HG03175 (cell line): ENCODE results near the gene SCUBE1.
"Not testable (repeated sequence)": the region's sequence is repeated elsewhere in the genome, so short reads cannot be mapped to it uniquely, and the experiment has no call there.

Experiments used
- ATAC-seq: cut with Tn5 transposase; IDR thresholded peaks from one replicate; pipeline ENCODE4 v1.9.1; 2021; ENCODE audit warnings: mild to moderate bottlenecking, moderate library complexity; ENCODE audit not compliant: unreplicated experiment

Gene SCUBE1

DNA sequence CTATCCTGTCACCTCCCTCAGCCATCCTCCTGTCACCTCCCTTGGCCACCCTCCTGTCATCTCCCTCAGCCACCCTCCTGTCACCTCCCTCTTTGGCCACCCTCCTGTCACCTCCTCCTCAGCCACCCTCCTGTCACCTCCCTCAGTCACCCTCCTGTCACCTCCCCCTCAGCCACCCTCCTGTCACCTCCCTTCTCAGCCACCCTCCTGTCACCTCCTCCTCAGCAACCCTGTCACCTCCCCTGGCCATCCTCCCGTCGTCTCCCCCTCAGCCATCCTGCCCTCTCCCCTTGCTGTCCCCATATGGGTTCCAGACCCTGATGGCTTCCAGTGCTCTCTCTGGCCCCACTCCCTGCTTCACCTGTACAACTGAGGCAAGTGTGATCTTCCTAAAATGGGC, 61.8 kb downstream of the SCUBE1 start:
- ATAC-seq, result no peak

DNA sequence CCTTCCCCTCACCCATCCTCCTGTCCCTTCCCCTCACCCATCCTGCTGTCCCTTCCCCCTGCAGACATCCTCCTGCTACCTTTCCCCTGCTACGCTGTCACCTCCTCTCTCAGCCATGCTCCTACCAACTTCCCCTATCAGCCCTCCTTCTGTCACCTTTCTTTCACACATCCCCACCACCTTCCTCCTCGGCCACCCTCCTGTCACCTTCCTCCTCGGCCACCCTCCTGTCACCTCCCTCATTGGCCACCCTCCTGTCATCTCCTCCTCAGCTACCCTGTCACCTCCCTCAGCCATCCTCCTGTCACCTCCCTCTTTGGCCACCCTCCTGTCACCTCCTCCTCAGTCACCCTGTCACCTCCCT, 62.7 kb downstream of the SCUBE1 start:
- not testable (repeated sequence) for ATAC-seq

DNA sequence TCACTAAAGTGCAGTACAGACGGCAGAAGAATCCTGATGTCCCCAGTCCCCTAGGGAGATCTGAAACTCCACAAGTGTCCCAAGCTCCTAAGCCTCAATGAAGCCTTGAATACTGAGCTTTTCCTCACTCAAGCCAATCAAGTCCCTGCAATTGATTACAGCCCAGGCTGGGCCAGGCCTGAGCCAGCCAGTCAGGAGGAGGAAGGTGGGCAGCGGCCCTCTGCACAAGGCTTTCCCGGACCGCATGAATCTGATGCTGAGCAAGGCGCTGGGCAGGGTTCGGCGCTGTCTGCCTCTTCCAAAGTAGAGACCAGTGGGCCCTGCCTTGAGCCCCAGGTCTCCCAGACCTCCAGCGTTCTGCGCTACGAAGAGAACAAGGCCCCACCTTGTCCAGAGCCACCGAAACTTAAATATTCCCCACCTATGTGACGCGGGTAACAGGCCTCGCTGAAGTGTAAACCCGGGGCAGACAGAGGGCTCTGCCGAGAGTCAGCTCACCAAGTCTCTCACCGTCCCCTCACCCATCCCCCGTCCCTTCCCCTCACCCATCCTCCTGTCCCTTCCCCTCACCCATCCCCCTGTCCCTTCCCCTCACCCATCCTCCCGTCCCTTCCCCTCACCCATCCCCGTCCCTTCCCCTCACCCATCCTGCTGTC, 63.2 kb downstream of the SCUBE1 start:
- no peak for ATAC-seq

DNA sequence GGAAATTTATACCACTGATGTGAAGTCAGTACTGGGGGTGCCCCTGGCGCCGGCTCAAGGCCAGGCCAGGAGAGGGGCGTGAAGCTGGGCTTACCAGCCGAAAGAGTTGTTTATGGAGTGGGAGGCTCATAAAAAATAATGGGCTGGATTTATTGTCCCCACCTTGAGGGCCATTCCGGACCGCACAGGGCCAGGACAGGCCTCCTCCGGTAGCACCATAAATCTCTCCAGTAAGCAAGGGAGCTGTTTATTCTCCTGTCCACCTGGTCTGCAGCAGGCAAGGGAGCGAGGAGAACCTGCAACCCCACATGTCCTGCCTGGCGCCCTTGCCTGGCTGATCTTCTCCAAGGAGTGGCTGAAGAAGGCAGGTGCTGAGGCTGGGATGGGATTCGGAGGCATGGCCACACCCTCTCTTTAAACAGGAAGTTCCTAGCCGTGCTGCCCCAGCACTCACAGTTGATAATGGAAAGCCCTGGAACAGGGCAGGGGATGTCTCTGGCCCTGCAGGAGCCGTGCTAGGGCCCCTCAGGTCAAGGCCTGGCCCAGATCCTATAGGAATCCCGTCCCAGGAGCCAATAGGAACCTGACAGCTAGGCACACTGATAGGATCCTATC, 65.1 kb downstream of the SCUBE1 start:
- ATAC-seq, result no peak

DNA sequence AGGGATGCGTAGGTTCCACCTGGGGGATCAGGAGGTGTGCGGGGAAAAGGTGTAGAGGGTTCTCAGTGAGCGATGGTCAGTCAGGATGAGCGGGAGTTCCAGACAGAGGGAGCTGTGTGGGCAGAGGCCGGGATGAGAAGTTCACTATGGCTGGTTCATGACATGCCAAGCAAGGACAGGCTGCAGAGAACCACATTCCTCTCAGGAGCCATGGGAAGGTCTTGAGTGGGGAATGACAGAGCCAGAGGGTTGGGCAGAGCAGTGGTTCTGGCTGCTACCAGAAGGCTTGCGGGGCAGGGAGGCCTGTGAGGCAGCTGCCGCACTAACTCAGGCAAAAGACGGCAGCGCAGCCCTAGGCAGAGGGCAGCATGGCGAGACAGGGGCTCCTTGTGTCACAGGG, 66.1 kb downstream of the SCUBE1 start:
- no peak for ATAC-seq

DNA sequence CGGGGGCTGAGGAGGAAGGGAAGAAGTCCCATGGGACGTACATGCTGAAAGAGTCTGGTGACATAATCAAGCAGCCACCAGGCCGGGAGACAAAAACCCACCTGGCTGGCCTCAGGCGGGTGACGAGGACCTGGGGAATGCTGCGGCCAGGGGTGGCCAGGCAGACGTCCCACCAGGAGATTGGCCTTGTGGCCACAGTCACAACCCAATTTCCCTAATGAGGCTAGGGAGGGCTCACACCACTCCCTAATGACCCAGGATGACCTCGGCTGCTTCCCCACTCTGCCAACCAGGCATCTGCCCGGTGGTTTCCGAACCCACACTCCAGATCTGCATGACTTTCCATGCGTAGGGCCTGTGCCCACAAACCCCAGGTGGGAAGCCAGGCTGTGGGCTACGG, 66.9 kb downstream of the SCUBE1 start:
- ATAC-seq, result no peak

DNA sequence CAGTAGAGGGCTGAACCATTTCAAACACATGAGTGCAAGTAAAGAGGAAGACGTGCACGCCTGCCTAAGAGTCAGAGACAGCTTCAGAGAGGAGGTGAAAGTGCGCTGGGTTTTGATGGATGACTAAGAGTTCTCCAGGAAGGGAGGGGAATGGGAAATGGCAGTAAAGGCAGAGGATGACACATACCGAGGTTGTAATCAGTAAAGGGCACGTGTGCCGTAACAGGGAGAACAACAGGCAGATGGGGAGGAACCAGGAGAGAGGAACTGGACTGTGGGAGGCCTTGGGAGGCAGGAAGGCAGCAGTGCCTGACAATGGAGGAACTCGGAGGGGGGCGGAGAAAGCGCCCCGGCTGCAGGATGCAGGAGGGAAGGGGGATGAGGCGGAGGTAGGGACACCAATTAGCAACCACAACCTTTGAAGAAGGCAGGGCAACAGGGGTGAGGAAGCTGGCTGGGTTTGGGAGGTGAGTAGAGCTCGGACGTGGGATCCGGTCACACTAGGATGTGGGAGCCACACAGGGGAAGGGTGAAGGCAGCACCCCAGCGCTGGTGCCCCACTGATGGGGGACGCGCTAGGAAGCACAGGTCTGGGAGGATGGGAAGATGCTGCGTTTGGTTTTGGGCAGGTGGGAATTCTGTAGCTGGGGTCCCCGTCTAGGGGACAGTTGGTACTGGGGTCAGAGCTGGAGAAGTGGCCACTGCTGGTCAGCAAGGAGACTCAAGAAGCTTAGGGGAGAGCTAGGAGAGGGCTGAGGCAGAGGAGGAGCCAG, 67.4 kb downstream of the SCUBE1 start:
- no peak for ATAC-seq

DNA sequence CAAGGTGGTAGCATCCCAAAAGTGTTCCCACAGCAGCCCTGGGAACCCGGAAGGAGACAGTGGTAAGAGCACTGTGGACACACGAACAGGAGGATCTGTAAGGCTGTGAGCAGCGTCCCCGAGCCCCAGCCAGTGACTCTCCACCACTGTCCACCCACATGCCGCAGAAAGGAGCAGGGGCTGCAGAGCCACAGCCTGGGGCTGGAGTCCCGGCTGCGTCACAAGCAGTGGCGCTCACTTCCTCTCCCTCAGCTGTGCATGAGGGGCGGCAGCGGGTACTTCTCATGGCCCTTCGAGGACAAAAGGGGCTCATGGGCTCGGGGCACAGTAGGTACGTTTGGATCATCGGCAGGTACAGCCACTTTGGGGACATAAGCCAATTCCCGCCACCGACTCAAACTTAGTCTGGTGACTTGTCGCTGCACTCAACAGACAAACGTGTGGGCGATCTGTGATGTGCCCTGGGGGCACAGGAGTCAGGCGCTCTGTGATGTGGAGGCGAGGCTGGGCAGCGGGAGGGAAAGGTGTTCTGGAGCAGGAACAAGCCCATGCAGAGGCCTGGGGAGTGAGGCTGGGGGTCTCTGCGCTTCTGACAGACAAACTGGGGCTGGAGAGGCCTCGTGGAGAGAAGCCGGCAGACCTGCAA, 68.5 kb downstream of the SCUBE1 start:
- no peak for ATAC-seq

DNA sequence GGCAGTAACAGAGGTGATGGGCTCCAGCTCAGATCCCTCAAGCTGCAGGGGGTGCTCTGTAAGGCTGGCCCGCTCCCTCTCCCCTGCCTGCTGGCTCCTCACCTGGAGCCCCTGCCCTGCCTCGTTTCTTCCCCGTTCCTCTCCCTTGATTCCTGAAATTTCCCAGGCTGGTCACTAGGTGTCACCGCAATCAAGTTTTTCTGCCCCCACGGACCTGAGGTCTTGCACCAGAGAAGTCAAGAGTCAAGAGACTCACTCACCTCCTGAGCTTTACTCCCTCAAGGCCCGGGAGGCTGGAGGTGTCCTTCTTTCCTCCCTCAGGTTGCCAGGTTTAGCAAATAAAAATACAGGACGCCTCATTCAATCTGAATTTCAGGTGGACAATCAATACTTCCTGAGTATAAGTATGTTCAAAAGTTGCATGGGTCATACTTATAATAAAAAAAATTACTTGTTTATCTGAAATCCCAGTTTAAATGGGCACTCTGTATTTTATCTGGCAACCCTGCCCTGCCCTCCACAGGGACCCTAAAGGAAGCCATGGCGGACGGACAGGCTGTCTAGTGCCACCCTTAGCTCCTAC, 69.2 kb downstream of the SCUBE1 start:
- no peak for ATAC-seq

DNA sequence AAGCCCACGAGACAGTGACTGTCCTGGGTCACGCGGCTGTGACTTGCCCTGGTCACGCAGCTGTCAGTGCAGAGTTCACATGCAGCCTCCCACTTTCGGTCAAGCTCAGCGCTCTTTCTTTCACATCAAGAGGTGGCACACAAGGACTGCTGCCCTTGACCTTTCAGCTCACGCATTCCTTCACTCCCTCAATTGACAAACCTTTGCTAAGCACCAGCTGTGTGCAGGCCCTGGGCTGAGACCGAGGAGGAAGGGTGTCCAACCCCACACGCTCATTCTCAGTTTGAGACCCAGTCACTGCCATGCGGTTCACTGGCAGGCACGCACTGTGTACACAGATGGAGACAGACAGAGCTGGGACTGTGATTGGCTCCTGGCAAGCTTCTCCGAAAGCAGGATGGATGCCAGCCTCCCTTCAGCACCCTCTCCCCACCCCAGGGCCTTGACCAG, 70.3 kb downstream of the SCUBE1 start:
- ATAC-seq, result no peak

DNA sequence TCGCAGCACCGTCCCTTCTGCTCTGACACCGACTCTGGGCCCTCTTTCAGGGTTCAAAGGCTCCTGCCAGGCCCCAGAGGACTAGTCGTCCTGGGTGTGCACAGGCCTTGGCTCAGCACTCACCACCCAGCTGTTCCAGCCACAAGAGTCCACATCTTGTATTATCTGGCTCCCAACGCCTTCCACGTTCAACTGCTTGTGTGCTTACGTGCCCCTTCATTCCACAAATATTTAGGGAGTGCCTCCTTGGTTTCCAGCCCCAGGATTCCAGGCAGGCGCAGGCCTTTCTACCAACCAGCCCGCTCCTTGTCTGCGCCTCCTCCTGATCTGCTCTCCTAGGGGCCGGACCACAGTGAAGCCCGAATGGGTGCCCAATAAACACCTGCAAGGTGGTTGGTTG, 70.9 kb downstream of the SCUBE1 start:
- no peak for ATAC-seq

DNA sequence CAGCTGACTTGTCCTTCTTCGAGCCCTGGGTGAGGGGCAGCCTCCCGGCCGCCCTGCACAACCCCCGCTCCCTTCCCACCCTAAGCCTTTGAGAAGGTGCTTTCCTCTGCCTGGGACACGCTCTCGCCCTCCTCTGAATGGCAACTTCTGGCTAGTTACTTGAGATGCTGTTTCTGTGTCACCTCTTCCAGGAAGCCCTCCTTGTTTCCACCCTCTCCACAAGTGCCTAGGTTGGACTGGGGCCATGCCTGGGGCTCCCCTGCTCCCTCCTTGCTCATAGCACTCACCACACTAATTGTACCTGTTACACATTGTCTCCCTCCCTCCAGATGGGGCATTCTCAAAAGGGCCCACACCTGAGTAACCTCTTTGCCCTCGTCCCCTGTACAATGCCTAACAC, 72.2 kb downstream of the SCUBE1 start:
- ATAC-seq, result no peak

DNA sequence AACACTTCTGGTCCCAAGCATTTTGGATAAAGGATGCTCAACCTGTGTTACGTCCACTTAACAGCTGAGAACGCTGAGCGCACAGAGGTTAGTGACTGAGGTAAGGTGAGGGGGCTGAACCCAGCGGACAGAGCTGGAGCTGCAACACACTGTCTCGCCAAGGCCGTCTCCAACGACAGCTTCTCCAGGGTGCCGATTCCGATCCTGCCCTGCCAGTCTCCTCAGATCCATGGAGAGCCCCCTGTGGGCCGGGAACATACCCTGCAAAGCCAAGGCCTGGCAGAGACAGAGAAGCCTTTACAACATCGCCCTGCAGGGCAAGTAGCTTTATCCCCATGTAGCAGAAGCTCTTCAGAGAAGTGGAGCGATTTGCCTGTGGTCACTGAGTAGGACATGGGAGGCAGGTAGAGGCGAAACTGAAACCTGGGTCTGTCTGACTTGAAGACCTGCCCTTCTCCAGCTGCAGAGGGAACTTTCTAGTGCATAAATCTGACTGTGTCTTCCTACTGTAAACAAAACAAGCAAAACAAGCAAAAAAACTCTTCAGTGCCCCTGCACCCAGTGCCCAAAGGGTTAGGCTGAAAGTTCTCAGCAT, 72.8 kb downstream of the SCUBE1 start:
- ATAC-seq, result peak; percentile 54

DNA sequence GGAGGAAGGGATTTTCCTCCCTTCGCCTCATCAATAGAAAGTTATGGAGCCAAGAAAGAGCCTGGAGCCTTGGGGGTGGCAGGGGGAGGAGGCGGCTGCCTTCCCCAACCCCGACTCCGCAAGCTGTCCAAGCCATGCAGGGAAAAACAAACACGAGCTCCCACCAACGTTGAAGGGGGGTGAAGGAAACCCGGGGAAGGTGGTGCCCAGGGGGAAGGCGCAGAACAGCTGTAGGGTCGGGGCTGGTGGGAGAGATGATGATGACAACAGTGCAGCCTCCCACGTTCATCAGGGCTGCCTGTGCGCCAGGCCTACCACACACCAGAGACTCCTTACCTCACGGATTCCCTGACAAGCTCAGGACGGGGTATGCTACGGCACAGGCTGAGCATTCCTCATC, 73.5 kb downstream of the SCUBE1 start:
- no peak for ATAC-seq

DNA sequence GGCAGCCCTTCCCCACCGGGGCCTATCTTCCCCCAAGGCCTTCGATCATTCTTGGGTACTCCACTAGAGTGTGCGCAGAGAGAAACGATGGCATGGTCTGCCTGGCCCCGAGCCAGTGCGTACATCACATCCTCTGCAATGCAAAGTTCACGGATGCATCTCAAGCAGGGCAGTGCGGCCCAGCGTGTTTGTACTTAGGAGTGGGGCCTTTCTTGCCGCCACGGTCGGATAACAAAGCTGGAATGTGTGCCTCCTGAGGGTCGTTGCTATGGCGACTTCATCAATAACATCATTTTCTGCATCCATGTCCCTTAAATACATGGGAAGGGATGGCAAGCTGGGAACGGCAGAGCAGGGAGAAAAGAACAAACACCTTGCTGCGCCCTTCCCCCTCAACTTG, 73.9 kb downstream of the SCUBE1 start:
- no peak for ATAC-seq

DNA sequence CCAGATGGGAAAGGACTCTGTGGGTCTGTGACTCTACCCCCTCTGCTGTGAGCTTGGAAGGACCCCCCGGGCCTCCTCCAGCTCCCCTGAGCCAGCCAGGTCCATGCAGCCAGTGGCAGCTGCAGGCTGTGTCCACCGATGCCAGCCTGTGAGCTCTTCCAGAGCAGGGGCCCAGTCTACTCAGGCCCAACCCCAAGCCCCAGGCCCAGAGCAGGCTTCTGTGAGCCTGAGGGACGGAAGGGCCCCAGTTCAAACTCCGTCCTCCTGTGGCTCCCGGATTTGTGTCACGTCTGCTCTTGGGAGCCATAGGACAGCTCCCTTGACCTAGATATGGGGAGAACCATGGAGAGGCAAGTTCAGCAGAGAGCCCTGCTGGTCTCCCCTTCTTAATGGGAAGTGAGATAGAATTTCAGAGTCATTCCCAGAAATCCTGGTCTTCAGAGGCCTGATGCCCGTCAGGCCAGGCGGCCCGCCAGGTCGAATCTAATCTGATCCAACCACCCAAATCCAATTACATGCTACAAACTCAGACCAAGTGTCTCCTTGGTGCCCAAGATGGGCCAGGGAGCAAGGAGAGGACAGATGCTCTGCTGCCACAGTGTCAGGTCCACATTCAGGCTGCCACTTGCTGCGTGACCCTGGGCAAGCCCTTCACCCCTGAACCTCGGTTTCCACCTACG, 75.1 kb downstream of the SCUBE1 start:
- ATAC-seq, result no peak

DNA sequence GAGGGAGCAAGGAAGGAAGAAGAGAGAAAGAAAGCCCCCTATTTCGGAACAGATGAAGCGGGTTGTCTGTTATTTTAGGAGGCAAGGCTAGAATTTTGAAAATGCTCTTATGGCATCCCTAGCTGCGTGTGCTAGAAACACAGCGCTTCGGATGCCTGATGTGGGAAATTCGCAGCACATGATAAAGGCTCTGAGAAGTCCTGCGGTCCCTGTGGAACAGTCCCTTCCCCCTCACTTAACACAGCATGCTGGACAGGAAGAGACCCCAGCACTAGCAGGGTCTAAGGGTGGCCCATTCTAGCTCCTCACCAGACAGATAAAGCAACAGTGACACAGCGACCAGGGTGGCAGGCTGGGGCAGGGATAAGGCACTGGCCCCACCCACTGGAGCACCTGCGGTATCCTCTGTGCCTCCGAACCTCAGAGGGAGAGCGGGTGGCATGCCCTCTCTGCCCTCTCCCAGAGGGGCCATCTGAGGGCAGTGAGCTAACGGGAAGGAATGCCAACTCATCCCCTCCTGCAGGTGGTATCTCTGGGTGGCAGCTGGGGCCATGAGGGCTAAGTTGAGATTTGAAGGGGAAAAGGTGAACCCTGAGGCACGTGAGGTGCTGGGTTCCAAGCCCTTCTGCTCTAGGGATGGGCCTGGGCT, 75.7 kb downstream of the SCUBE1 start:
- no peak for ATAC-seq

DNA sequence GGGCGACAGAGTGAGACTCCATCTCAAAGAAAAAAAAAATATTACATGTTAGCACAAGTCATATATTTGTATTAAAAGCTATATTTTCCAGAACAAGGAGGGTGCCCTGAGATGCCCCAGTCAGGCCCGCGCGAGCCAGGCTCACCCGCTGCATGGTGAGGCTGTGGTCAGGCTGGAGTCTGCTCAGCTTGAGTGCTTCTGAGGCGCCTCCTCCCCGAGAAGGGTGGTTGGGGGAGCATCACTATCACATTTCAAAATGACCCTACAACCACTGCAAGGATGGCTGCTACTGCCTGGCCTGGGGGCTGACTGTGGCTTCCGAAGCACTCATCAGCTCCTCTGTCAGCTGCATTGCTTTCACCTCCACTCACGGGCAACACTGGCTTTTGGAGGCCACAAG, 77.1 kb downstream of the SCUBE1 start:
- ATAC-seq, result no peak

DNA sequence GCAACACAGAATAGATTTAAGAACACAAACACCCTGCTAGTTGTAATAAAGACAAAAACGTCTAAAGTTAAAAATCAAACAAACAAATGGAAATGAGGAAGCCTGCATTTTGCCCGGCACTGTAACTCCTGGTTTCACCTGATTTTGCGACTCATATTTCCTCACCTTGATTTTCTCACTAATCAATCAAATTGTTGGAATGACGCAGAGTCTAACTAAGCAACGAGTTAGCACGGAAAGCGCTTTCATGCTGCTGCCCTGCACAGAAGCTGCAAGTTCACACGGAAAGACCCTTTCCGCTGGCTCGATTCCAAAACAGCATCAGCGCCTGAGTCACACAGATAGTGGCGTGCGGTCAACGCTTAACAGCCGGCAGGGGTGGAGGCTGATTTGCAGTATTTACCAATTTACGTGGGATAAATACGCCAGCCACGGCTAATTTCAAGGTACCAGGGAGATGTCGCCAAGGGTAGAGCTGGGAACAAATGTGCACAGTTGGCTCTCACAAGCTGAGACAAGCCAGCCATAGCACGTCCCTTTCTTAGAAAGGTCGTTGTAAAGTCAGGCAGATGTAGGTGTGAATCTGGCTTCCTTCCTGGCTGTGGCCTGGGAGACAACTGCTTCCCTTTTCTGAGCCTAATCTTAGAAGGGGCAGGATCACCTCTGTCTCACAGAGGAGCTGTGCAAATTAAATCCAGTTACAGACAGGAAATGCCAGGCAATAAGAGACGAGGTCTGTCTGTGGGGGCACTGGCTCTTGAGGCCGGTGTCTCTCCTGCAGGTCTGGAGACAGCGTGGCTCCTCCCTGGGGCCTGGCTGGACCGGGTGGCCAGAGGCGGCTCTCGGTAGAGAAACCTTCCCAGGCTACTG, 79.3 kb downstream of the SCUBE1 start:
- ATAC-seq, result peak; percentile 63
